Activated CD4-positive, alpha-beta T cell treated with anti-CD3 and anti-CD28 coated beads for 48 hours (primary cell): ENCODE results near the gene BEND5.

Experiments
- DNase-seq: peaks from one replicate; pipeline ENCODE4 v3.0.0-alpha.2; 2020

BEND5 gene

DNA sequence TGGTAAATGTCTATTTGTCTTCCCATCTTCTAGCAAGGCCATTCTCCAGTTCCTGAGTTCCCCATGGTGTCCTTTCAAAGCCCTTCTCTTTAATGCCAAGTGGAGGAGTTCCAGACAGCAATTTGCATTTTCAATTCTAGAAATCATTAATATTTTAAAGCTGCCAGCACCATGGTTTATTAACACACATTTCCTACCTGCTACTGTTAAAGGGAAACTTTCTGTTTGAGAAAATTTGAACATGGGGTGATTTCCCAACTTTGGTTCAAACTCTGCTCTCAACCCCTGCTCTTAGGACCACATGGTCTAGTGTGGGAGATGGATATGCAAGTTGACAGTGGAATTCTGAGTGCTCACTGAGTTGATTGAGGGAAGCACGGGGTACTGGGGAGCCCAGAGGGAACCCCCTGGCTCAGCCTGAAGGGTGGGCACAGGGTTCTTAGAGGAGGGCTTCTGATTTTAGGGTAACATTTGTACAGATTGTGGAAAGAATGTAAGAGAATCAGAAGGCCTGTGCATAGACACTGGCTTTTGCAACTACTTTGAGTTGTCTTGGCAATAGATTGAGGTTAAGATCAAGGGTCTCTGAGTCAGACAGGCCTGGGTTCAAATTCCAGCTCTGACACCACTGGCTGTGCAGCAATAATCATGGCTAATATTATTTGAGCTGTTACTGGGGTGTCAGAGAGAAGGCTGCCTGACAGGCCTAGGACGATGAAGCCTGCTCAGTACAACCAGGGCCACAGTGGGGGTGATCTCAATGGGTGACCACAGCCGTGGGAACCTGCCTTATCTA lies 97.8 kb downstream of the BEND5 start:
- DNase-seq = no peak
